ENCODE measurements around the gene NGFR.

The NGFR gene

DNA sequence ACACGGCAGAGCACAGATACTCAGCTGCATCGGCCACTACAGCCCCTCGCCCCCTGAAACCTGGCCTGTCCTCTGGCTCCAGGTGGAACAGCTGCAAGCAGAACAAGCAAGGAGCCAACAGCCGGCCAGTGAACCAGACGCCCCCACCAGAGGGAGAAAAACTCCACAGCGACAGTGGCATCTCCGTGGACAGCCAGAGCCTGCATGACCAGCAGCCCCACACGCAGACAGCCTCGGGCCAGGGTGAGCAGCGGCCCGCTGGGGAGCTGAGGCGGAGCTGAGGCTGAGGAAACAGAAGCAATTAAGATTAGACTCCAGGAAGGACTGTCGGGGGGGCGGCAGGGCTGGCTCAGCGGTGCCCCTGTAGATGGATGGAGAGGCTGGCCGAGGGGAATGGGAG, 16.7 kb downstream of the NGFR start:
- DNase-seq = no peak
- intact Hi-C loops (cut with DNase I) = no loop called here

DNA sequence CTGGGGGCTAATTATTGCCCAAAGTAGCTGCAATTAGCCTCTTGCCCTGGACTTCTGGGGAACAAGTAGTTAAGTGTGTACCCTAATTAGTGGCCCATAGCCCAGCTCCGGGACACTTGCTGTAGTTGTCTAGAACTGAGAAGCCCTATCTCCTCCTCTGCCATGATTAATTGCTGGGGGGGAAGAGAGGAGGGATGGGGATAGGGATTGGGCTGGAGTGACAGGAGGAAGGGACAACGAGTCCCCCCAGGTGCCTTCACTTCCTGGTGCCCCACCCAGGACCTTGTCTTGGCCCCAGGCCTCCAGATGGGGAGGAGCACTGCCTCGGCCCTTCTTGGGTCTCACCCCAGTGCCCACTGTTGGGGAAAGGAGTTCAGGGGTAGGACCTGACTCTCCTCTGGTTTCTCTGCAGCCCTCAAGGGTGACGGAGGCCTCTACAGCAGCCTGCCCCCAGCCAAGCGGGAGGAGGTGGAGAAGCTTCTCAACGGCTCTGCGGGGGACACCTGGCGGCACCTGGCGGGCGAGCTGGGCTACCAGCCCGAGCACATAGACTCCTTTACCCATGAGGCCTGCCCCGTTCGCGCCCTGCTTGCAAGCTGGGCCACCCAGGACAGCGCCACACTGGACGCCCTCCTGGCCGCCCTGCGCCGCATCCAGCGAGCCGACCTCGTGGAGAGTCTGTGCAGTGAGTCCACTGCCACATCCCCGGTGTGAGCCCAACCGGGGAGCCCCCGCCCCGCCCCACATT, 17.4 kb downstream of the NGFR start:
- no peak for DNase-seq
- intact Hi-C loops (cut with DNase I) = no loop called here

DNA sequence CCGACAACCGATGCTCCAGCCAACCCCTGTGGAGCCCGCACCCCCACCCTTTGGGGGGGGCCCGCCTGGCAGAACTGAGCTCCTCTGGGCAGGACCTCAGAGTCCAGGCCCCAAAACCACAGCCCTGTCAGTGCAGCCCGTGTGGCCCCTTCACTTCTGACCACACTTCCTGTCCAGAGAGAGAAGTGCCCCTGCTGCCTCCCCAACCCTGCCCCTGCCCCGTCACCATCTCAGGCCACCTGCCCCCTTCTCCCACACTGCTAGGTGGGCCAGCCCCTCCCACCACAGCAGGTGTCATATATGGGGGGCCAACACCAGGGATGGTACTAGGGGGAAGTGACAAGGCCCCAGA, 17.9 kb downstream of the NGFR start:
- DNase-seq = no peak
- intact Hi-C loops (cut with DNase I) = no loop called here

DNA sequence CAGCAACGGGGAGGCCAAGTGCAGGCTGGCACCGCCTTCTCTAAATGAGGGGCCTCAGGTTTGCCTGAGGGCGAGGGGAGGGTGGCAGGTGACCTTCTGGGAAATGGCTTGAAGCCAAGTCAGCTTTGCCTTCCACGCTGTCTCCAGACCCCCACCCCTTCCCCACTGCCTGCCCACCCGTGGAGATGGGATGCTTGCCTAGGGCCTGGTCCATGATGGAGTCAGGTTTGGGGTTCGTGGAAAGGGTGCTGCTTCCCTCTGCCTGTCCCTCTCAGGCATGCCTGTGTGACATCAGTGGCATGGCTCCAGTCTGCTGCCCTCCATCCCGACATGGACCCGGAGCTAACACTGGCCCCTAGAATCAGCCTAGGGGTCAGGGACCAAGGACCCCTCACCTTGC, 18.5 kb downstream of the NGFR start:
- DNase-seq = no peak
- intact Hi-C loops (cut with DNase I) = no loop called here

DNA sequence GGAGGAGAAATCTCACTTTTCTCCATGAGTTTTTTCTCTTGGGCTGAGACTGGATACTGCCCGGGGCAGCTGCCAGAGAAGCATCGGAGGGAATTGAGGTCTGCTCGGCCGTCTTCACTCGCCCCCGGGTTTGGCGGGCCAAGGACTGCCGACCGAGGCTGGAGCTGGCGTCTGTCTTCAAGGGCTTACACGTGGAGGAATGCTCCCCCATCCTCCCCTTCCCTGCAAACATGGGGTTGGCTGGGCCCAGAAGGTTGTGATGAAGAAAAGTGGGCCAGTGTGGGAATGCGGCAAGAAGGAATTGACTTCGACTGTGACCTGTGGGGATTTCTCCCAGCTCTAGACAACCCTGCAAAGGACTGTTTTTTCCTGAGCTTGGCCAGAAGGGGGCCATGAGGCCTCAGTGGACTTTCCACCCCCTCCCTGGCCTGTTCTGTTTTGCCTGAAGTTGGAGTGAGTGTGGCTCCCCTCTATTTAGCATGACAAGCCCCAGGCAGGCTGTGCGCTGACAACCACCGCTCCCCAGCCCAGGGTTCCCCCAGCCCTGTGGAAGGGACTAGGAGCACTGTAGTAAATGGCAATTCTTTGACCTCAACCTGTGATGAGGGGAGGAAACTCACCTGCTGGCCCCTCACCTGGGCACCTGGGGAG, 19.1 kb downstream of the NGFR start:
- intact Hi-C loops (cut with DNase I) = no loop called here
- DNase-seq = no peak

DNA sequence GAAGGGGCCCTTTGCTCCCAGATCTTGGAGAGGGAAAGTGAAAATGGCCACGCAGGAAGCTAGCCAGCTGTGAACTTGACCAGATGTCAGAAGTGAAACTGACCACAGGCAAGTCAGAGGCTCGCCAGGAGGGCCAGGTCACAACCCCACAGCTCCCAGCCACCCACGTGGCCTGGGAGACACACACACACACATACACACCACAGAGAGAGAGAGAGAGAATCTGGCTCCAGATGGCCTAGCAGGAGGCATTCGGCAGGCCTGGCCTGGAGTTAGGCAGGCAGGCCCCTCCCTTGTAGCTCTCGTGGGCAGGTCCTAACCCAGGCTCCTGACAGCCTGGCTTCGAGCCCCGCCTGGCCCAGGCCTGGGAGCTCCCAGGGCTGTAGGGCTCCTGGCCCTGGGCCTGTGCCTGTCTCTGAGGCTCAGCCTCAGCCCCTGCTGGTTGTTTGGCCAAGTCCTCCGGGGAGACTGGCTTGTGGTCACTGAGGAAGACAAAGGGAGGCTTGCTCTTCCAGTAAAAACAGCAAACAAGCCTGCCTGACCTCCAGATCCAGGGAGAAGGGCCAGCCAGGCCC, 20.2 kb downstream of the NGFR start:
- intact Hi-C loops (cut with DNase I) = no loop called here
- peak; percentile 25 to 86 (median 71) for DNase-seq

DNA sequence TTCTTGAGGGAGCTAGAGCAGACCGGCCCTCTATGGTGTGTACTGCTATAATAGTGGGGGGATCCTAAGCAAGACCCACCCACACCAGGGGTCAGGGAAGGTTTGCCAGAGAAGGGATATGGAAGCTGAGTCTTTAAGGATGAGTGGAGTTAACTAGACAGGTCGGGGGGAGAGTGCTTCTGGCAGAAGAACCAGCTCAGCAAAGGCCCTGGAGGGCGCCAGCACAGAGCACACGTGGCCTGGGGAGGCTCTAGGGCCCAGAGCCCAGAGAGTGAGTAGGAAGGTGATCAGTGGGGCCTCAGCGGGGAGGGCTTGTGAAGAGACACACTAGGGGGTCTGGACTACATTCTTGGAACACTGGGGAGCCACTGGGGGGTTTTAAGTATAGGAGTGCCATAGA, 21.1 kb downstream of the NGFR start:
- intact Hi-C loops (cut with DNase I) = no loop called here
- DNase-seq = peak in 5 of 42 donors; percentile 18 to 59 (median 27)

DNA sequence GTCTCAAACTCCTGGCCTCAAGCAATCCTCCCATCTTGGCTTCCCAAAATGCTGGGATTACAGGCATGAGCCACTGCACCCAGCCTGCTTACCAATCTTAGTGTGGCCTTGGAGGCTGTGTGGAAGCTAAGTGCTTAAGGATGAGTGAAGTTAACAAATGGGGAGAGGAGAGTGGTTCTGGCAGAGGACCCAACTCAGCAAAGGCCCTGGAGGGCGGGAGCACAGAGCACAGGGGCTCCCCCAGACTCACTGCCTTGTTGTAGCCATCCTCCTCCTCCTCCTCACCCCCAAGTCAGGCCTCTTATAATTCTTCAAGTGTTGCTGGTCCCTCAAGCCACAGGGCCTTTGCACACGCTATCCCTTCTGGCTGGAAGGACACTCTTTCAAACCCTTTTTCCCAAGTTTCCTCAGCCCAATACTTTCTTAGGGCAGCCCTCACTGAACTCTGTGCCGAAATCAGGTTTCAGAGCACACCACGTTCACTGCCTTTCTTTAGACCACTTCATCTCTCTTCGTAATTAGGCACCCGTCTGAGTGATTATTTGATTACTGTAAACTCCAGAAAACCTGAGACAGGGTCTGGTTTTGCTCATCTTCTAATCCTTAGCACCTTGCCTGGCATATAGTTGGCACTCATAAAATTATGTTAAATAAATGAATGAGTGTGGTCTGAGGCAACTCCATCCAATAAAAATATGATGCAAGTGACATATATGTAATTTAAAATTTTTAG, 23.4 kb downstream of the NGFR start:
- DNase-seq = peak in 1 of 42 donors; percentile 8
- intact Hi-C loops (cut with DNase I) = no loop called here

DNA sequence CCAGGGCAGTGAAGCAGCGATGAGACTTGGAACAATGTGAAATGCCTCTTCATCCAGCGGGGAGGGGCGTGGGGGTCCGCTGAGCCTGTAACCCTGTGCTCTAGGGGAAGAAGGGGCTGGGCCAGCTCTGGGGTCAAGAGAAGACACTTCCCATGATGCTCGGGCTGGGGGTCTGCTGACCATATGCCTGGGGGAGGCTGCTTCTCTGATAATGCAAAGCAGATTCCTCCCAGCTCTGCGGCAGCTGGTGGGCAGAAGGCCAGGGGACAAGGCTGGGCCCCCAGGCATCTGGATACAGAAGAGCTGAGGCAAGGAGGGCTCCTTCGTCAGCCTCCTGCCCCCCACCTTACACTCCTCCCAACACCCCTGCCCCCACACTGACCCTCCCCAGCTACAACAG, 24.7 kb downstream of the NGFR start:
- intact Hi-C loops (cut with DNase I) = no loop called here
- DNase-seq = peak in 2 of 42 donors; percentile 1 to 14

DNA sequence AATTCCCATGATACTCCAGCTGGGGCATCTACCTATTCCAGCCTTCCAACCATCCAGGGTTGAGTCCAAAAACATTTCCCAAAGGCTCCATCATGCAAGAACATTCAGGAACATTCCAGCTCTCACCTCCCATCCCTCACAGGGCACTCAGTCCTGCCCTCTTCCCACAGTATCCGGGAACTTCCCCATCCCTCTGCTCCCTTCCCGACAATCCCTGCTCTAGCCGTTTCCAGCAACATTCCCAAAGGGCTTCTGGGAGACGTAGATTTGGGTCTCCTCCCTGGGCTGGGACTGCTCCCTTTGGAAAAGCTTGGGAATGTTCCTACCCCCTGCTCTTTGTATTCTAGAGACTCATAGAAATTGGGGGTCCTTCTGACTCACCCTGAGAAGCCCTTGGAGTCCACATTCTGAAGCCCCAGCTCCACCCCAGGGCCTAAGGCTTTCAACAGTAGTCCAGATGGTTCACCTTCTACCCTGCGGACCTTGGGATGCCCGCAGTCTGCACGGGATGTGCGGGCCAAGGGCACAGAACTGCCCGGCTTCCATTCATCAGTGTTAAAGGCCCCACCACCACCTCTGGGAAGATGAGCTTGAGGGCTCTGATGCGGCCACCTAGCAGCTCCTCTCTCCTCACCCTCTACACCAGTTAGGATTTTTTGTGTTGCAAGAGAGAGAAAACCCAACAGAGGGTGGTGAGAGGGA, 25.4 kb downstream of the NGFR start:
- peak in 3 of 42 donors; percentile 2 to 10 (median 6) for DNase-seq
- intact Hi-C loops (cut with DNase I) = no loop called here

DNA sequence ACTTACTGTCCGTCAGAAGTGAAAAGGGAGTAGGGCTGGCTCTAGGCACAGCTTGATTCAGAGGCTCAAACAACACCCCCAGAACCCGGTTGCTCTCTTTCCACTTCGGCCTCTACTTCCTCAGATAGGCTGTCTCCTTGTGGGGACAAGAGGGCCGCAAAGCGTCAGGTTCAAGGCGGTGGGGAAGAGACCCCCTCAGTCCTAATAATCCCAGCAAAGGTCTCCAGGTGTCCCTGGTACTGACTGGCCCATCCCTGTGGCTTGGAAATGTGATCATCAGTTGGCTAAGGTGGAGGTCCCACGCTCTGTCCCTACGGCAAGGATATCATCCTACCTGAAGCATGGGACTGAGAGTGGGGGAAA, 26.0 kb downstream of the NGFR start:
- DNase-seq = peak in 2 of 42 donors; percentile 4 to 5
- intact Hi-C loops (cut with DNase I) = no loop called here

DNA sequence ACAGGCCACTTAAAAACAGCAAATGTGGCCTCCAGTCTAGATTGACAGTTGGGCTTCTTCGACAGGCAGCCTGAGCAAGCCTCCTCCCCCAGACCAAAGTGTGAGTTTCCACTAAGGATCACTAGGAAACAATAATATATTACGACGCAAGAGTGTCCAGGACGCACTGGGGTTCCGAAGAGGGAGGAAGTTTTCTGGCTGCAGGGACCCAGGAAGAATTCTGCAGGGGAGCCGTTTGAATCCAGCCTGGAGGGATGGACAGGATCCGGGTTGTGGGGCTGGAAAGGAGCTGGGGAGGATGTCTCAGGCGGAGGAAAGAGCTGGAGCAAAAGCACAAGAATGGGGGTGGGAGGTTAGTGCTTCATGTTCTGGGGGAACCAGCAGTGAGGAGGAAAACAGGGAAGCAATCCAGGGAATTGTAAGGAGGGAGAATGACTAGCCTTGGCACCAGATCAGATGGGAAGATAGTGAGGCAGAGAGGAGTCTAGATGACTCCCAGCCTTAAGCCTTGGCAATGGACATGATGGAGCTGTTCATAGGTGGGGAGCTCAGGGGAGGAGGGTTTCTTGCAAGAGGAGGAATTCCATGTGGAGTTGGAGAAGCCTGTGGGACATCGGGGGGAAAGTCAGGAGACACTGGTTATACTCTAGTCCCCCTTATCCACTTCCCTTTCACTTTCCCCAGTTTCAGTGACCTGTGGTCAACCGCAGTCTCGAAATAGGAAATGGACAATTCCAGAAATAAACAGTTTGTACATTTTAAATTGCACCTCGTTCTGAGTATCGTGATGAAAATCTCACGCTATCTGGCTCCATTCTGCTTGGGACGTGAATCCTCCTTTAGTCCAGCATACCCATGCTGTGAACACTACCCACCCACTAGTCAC, 26.6 kb downstream of the NGFR start:
- intact Hi-C loops (cut with DNase I) = no loop called here
- peak in 2 of 42 donors; percentile 13 to 16 for DNase-seq

DNA sequence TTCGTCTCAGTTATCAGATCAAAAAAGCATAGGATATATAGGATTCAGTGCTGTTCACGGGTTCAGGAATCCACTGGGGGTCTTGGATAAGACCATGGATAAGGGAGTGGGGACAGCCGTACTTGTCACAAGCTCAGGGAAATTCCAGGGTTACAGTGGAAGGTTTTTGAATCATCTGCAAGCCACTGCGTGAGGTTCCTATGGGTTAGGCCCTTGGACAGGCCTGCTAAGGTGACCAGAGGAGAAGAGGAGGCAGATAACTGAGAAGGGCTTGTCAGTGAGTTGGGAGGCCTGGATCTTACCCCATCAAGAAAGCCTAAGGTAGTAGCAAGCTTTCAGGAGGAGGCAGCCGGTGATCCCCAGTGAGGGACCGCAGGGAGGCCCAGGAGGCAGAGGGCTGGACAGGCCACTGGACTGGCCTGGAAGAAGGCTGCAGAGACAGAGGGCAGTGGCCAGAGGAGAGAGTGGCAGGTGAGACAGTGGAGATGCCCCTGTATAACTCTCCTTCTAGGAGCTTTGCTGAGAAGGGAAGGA, 27.3 kb downstream of the NGFR start:
- peak in 2 of 42 donors; percentile 7 to 15 for DNase-seq
- intact Hi-C loops (cut with DNase I) = no loop called here

DNA sequence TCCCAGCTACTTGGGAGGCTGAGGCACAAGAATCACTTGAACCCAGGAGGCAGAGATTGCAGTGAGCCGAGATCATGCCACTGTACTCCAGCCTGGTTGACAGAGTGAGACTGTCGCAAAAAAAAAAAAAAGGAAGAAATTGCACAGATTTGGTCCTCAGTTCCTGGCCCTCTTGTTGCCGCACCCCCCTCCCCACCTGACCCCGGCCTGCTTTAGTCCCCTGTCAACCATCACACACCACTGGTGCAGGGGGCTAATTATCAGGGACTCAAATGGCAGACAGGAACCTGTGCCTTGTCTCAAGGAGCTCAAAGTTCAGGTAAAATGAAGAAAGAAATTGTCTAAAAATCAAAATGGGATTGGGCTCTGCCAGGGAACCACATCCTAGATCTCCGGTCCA, 28.1 kb downstream of the NGFR start:
- intact Hi-C loops (cut with DNase I) = no loop called here

DNA sequence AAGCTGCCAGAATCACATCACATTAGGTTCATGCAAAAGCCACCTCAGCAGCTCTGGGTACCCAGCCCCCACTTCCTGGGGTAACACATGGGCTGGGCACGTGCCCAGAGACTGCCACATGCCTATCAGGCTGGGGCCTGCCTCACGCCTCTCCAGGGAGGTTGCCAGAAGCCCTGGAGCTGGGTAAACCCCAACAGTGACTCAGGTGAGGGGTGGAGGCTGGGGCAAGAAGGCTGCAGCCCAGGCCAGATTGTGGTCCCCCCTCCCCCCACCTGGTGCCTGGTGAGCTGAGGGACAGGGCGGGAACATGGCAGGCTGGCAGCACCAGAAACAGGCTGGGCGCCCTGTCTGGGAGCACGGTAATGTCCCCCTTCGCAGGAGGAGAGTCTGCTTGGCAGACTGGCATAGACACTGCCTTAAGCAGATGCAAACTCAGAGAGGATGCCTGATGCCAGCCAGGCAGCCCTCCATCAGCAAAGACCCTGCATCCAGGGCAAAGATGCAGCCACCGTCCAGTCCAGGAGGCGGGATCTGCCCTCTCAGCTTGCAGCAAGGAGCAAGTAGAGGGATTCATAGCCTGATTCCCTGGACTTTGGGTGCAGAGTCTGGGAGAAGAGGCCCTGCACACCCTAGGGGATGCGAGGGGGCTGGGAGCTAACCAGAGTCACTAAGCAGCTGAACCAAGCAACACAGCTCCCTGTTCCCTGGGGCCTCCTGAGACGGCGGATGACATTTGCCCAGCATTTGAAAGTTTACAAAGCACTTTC, 28.8 kb downstream of the NGFR start:
- DNase-seq = peak in 4 of 42 donors; percentile 1 to 24 (median 23)
- intact Hi-C loops (cut with DNase I) = no loop called here

More for the DNA sequence above, 28.1 kb downstream of the NGFR start:
- DNase-seq = peak in 1 of 42 donors; percentile 4

DNA sequence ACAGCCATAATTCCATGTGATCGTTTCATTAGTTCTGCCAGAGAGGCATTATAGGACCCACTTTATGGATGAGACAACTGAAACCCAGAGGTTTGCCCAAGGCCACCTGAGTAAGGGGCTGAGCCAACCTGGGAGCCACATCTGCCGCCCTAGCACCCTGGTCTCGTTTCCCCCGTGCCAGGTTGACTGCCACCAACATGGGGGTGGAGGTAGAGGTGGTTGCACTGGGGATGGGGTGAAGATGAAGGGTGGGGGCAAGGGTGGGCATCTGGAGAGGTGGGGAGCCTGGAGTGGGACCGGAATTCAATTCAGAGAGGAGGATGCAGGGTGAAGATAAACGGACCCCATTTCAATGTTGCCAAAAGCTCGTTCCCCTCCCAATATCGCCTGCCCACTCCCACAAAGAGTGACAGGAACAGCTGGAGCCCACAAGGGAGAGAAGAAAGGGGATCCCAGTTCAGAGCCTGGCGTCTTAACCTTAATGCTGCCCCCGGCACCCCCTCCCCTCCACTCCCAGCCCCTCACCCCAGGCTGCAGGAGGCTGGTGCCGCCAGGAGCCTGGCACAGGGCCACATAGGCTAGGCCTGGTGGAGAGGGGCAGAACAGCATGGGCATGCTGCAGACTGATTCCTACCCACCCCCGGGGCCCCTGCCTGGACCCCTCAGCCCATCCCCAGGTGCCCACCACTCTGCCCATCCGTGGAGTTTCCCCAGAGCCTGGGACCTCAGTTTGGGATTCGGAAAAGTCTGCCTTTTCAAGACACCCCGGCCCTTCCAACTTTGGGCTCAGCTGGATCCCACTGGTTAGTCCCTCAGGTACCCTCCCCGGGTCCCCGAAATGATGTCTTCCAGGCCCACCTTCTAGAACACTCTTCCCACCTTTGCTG, 29.6 kb downstream of the NGFR start:
- peak in 2 of 42 donors; percentile 10 to 12 for DNase-seq
- intact Hi-C loops (cut with DNase I) = no loop called here

All from head of caudate nucleus (tissue), 42 donors.